Osteocyte (in vitro differentiated cells): ENCODE measurements around the gene DDX39A. TPM values are rescaled to one million over a fixed set of nuclear protein-coding genes. Genes with fewer than 3 reads are reported as not detected.

ENCODE experiments used
- DNase-seq: peaks from one replicate; pipeline ENCODE4 v3.0.0; 2021; ENCODE audit warnings: mixed read lengths; ENCODE audit not compliant: unreplicated experiment; ENCODE audit errors: extremely low spot score
- H3K27ac Mint-ChIP-seq: one replicate; pipeline ENCODE4 v1.8.0; 2021; ENCODE audit warnings: mild to moderate bottlenecking, mixed read lengths; ENCODE audit not compliant: unreplicated experiment
- H3K27me3 Mint-ChIP-seq: one replicate; pipeline ENCODE4 v1.8.0; 2021; ENCODE audit warnings: mixed read lengths; ENCODE audit not compliant: unreplicated experiment
- H3K36me3 Mint-ChIP-seq: one replicate; pipeline ENCODE4 v1.8.0; 2021; ENCODE audit warnings: mixed read lengths; ENCODE audit not compliant: unreplicated experiment
- H3K4me1 Mint-ChIP-seq: one replicate; pipeline ENCODE4 v1.8.0; 2021; ENCODE audit warnings: mixed read lengths; ENCODE audit not compliant: unreplicated experiment
- H3K4me3 Mint-ChIP-seq: one replicate; pipeline ENCODE4 v1.8.0; 2021; ENCODE audit warnings: mild to moderate bottlenecking, moderate library complexity, mixed read lengths; ENCODE audit not compliant: unreplicated experiment
- H3K9me3 Mint-ChIP-seq: one replicate; pipeline ENCODE4 v1.8.0; 2021; ENCODE audit warnings: mixed read lengths; ENCODE audit not compliant: unreplicated experiment
- CTCF ChIP-seq: fragments of 200-600 bp; sonication (generic); IDR thresholded peaks from 2 replicates; pipeline ENCODE4 v1.5.0; 2021; ENCODE audit warnings: antibody characterized with exemption, mild to moderate bottlenecking, moderate library complexity
- total RNA-seq: library from RNA; stranded (reverse); gene quantifications from 2 replicates; pipeline ENCODE4 v1.2.1, GENCODE V29; 2021

Gene DDX39A
- total RNA-seq, 1 donor from 2014 or later = 71.0 TPM

- Mint-ChIP-seq H3K36me3 (no peaks in the 10 kb centered on the region), H3K27me3 (no peaks in the 10 kb centered on the region), H3K27ac (no peak overlapping the region), H3K4me1 (no peaks in the 10 kb centered on the region), H3K4me3 (no peak overlapping the region), H3K9me3 (no peaks in the 10 kb centered on the region)
- DNase-seq = no peak
- TF ChIP-seq CTCF = no peak
These were observed 28.6 kb downstream of the DDX39A start for GRCh38 chr19:14390548-14390947.

GRCh38 chr19:14385492-14385891 is 33.6 kb downstream of the DDX39A start:
- H3K9me3 Mint-ChIP-seq = no peaks in the 10 kb centered on the region
- H3K36me3 Mint-ChIP-seq = no peaks in the 10 kb centered on the region
- no peaks in the 10 kb centered on the region for H3K27me3 Mint-ChIP-seq
- no peak overlapping the region for H3K27ac Mint-ChIP-seq
- TF ChIP-seq CTCF = no peak
- DNase-seq = no peak
- H3K4me3 Mint-ChIP-seq = no peak overlapping the region
- peaks cover 30% of the 10 kb centered on the region for H3K4me1 Mint-ChIP-seq

- Mint-ChIP-seq H3K4me1 (peaks cover 31% of the 10 kb centered on the region), H3K27ac (peak overlapping the region; percentile 91), H3K9me3 (no peaks in the 10 kb centered on the region), H3K27me3 (no peaks in the 10 kb centered on the region), H3K36me3 (no peaks in the 10 kb centered on the region), H3K4me3 (no peak overlapping the region)
- DNase-seq = no peak
- TF ChIP-seq CTCF = no peak
These were observed 35.2 kb downstream of the DDX39A start for GRCh38 chr19:14383661-14384555.

- Mint-ChIP-seq H3K9me3 (no peaks in the 10 kb centered on the region), H3K4me1 (peaks cover 36% of the 10 kb centered on the region), H3K36me3 (no peaks in the 10 kb centered on the region), H3K27ac (peak overlapping the region; percentile 41), H3K4me3 (no peak overlapping the region), H3K27me3 (no peaks in the 10 kb centered on the region)
- no peak for TF ChIP-seq CTCF
- no peak for DNase-seq
These were observed 37.3 kb downstream of the DDX39A start for GRCh38 chr19:14381689-14382474.
